Measurements from ENCODE around the gene KLHL22. TPM values are rescaled to one million over a fixed set of nuclear protein-coding genes. Genes with fewer than 3 reads are reported as not detected.
"Not testable (repeated sequence)": the region's sequence is repeated elsewhere in the genome, so short reads cannot be mapped to it uniquely, and the experiment has no call there.

Gene KLHL22
- total RNA-seq, 2 donors from 2014 or later = 10.4 to 13.2 TPM

DNA sequence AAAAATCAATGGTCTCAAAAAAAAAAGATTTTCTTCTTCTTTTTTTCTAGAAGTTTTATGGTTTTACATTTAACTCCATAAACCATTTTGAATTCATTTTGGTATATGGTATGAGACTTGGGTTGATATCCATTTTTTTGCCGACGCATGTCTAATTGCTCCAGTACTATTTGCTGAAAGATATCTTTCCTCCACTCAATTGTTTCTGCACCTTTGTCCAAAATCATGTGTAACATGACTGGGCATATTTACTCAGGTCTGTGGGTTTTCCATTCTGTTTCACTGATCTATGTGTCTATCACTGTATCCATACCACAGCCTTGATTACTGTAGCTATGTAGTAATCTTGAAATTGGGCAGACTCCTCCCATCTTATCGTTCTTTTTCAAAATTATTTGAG lies 42.4 kb downstream of the KLHL22 start:
- DNase-seq = no peak
- Histone ChIP-seq H3K9me3 (no peaks in the 10 kb centered on the region), H3K27ac (no peak overlapping the region), H3K4me1 (no peaks in the 10 kb centered on the region), H3K36me3 (no peaks in the 10 kb centered on the region), H3K4me3 (no peak overlapping the region), H3K9ac (ENCODE audit: low read depth in 2 of 2, low read length in 2 of 2) (no peak overlapping the region), H3K27me3 (no peaks in the 10 kb centered on the region)
- intact Hi-C loops (cut with DNase I) = no loop called here
- TF ChIP-seq, protein P1, sequence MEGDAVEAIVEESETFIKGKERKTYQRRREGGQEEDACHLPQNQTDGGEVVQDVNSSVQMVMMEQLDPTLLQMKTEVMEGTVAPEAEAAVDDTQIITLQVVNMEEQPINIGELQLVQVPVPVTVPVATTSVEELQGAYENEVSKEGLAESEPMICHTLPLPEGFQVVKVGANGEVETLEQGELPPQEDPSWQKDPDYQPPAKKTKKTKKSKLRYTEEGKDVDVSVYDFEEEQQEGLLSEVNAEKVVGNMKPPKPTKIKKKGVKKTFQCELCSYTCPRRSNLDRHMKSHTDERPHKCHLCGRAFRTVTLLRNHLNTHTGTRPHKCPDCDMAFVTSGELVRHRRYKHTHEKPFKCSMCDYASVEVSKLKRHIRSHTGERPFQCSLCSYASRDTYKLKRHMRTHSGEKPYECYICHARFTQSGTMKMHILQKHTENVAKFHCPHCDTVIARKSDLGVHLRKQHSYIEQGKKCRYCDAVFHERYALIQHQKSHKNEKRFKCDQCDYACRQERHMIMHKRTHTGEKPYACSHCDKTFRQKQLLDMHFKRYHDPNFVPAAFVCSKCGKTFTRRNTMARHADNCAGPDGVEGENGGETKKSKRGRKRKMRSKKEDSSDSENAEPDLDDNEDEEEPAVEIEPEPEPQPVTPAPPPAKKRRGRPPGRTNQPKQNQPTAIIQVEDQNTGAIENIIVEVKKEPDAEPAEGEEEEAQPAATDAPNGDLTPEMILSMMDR (IDR thresholded peaks at IDR 0.05) = no peak

DNA sequence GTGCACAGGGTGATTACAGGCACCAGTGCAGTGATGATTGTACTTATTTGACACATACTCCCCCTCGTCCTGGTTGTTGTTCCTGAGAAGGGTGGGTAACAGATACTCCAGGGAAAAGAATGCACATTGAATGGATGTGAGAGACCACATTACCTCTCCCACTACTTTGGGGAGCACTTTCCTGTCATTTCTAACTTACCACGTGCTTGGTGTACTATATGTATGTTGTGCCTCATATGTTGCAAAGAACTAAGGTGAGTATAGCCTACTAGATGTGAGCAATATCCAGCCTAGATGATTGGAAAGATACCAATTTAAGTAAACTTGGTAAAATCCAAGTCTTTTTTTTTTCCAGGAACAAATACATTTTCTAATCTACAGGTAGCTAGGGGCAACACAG lies 43.7 kb downstream of the KLHL22 start:
- Histone ChIP-seq H3K36me3 (no peaks in the 10 kb centered on the region), H3K4me3 (no peak overlapping the region), H3K9ac (ENCODE audit: low read depth in 2 of 2, low read length in 2 of 2) (no peak overlapping the region), H3K27me3 (no peaks in the 10 kb centered on the region), H3K9me3 (no peaks in the 10 kb centered on the region), H3K4me1 (no peaks in the 10 kb centered on the region), H3K27ac (no peak overlapping the region)
- TF ChIP-seq, protein P1 (IDR thresholded peaks at IDR 0.05) = no peak
- intact Hi-C loops (cut with DNase I) = no loop called here
- DNase-seq = no peak

DNA sequence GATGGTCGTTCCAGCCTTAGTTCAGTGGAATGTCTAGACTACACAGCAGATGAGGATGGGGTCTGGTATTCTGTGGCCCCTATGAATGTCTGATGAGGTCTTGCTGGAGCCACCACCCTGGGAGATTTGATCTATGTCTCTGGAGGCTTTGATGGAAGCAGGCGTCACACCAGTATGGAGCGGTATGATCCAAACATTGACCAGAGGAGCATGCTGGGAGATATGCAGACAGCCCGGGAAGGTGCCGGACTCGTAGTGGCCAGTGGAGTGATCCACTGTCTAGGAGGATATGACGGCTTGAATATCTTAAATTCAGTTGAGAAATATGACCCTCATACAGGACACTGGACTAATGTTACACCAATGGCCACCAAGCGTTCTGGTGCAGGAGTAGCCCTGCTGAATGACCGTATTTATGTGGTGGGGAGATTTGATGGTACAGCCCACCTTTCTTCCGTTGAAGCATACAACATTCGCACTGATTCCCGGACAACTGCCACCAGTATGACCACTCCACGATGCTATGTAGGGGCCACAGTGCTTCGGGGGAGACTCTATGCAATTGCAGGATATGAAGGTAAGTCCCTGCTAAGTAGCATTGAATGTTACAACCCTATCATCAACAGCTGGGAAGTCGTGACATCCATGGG lies 44.3 kb downstream of the KLHL22 start:
- H3K27ac ChIP-seq; intact Hi-C loops (cut with DNase I); H3K4me1 ChIP-seq; H3K4me3 ChIP-seq; H3K27me3 ChIP-seq; H3K9ac ChIP-seq (ENCODE audit: low read depth in 2 of 2, low read length in 2 of 2); H3K36me3 ChIP-seq; DNase-seq; H3K9me3 ChIP-seq: not testable (repeated sequence)

DNA sequence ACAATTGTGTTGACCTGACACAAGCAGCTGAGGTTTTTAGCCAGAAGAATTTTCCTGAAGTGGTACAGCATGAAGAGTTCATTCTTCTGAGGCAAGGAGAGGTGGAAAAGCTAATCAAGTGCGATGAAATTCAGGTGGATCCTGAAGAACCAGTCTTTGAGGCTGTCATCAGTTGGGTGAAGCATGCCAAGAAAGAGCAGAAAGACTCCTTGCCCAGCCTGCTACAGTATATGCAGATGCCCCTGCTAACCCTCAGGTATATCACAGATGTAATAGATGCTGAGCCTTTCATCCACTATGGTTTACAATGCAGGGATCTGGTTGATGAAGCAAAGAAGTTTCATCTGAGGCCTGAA lies 45.1 kb downstream of the KLHL22 start:
- H3K9ac ChIP-seq (ENCODE audit: low read depth in 2 of 2, low read length in 2 of 2) = no peak overlapping the region
- H3K4me3 ChIP-seq = no peak overlapping the region
- H3K36me3 ChIP-seq = no peaks in the 10 kb centered on the region
- no peaks in the 10 kb centered on the region for H3K9me3 ChIP-seq
- H3K4me1 ChIP-seq = no peaks in the 10 kb centered on the region
- no peak overlapping the region for H3K27ac ChIP-seq
- intact Hi-C loops (cut with DNase I) = no loop called here
- DNase-seq = no peak
- H3K27me3 ChIP-seq = no peaks in the 10 kb centered on the region
- TF ChIP-seq, protein P1 (IDR thresholded peaks at IDR 0.05) = no peak

DNA sequence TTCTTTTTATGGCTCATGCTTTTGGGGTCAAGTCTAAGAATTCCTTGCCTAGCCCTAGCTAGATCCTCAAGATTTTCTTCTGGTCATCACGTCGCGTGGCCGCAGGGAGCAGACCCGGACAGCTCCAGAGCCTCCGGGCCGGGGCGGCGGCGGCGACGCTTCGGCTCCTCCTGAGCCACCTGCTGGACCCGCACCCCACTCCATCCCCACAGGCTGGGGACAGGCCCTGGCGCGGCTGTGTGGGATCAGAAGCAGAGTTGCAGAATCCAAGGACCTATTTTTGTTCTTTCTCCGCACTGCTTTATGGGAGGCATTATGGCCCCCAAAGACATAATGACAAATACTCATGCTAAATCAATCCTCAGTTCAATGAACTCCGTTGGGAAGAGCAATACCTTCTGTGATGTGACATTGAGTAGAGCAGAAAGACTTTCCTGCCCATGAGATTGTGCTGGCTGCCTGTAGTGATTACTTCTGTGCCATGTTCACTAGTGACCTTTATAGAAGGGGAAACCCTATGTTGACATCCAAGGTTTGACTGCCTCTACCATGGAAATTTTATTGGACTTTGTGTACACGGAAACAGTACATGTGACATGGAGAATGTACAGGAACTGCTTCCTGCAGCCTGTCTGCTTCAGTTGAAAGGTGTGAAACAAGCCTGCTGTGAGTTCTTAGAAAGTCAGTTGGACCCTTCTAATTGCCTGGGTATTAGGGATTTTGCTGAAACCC lies 45.6 kb downstream of the KLHL22 start:
- intact Hi-C loops (cut with DNase I) = no loop called here
- DNase-seq = no peak

More for the DNA sequence above, 45.6 kb downstream of the KLHL22 start:
- Histone ChIP-seq H3K36me3 (no peaks in the 10 kb centered on the region), H3K4me1 (no peaks in the 10 kb centered on the region), H3K9ac (ENCODE audit: low read depth in 2 of 2, low read length in 2 of 2) (no peak overlapping the region), H3K27ac (no peak overlapping the region), H3K9me3 (no peaks in the 10 kb centered on the region), H3K27me3 (no peaks in the 10 kb centered on the region), H3K4me3 (no peak overlapping the region)
- TF ChIP-seq, protein P1 (IDR thresholded peaks at IDR 0.05) = no peak
